Liver (tissue), 9 donors: ENCODE data around the gene SLC5A2. TPM values are rescaled to one million over a fixed set of nuclear protein-coding genes. Genes with fewer than 3 reads are reported as not detected.
A peak's percentile ranks its signal among the peaks of the same experiment; 100 is the strongest.
"Not testable (repeated sequence)": the region's sequence is repeated elsewhere in the genome, so short reads cannot be mapped to it uniquely, and the experiment has no call there.

Experiments
- DNase-seq: peaks from one replicate; pipeline ENCODE4 v3.0.0-alpha.2; 2017; ENCODE audit warnings: low spot score
- H3K27ac ChIP-seq, 2 donors: one replicate each; pipeline ENCODE4 v1.7.0; 2013; ENCODE audit warnings: inconsistent platforms in 2 of 2, low read length in 2 of 2, control low read depth in 1 of 2, low read depth in 1 of 2, mild to moderate bottlenecking in 1 of 2
- H3K27me3 ChIP-seq, 4 donors: one replicate each; pipeline versions ENCODE4 v1.6.1 to v1.7.0; 2013; ENCODE audit warnings: low read length in 3 of 4, inconsistent platforms in 1 of 4, mild to moderate bottlenecking in 1 of 4, moderate library complexity in 1 of 4; ENCODE audit not compliant: control insufficient read depth in 4 of 4, insufficient read depth in 4 of 4
- H3K36me3 ChIP-seq, 4 donors: one replicate each; pipeline versions ENCODE4 v1.6.1 to v1.7.0; 2013; ENCODE audit warnings: low read length in 3 of 4, mild to moderate bottlenecking in 3 of 4, low read depth in 1 of 4, moderate library complexity in 1 of 4; ENCODE audit not compliant: control insufficient read depth in 4 of 4, insufficient read depth in 3 of 4
- H3K4me1 ChIP-seq, 4 donors: one replicate each; pipeline versions ENCODE4 v1.6.1 to v1.7.0; 2013; ENCODE audit warnings: low read length in 3 of 4, mild to moderate bottlenecking in 3 of 4, moderate library complexity in 1 of 4; ENCODE audit not compliant: control insufficient read depth in 4 of 4, insufficient read depth in 4 of 4
- H3K4me3 ChIP-seq, 3 donors: one replicate each; pipeline versions ENCODE4 v1.6.1 to v1.7.0; 2013; ENCODE audit warnings: low read length in 3 of 3, control low read depth in 1 of 3, low read depth in 1 of 3, mild to moderate bottlenecking in 1 of 3
- H3K9ac ChIP-seq, 2 donors: one replicate each; pipeline ENCODE4 v1.7.0; 2013; ENCODE audit warnings: low read length in 2 of 2, mild to moderate bottlenecking in 2 of 2, moderate library complexity in 2 of 2, control low read depth in 1 of 2, low read depth in 1 of 2
- H3K9me3 ChIP-seq, 4 donors: one replicate each; pipeline versions ENCODE4 v1.6.1 to v1.7.0; 2013; ENCODE audit warnings: low read length in 3 of 4; ENCODE audit not compliant: control insufficient read depth in 4 of 4
- ATF3 ChIP-seq: IDR thresholded peaks from 2 replicates; pipeline ENCODE4 v1.6.1; 2016; ENCODE audit warnings: antibody characterized with exemption
- CTCF ChIP-seq: fragments of 150-350 bp; IDR thresholded peaks from 2 replicates; pipeline ENCODE4 v1.5.1; 2017; ENCODE audit warnings: improper control_type of control experiment, low read depth, low read length; ENCODE audit not compliant: missing input control
- EGR1 ChIP-seq, 2 donors: IDR thresholded peaks; 2 replicates each; pipeline ENCODE4 v1.6.1; 2016 to 2018; ENCODE audit warnings: antibody characterized with exemption in 2 of 2, low read depth in 2 of 2
- FOXA1 ChIP-seq: IDR thresholded peaks from 2 replicates; pipeline ENCODE4 v1.6.1; 2016; ENCODE audit warnings: antibody characterized with exemption
- FOXA2 ChIP-seq: IDR thresholded peaks from 2 replicates; pipeline ENCODE4 v1.6.1; 2016; ENCODE audit warnings: antibody characterized with exemption
- GABPA ChIP-seq, 2 donors: IDR thresholded peaks in 1 of 2; conservative IDR thresholded peaks in 1 of 2; 2 replicates each; pipeline ENCODE4 v1.6.1; 2016; ENCODE audit warnings: antibody characterized with exemption in 2 of 2, mild to moderate bottlenecking in 1 of 2, moderate library complexity in 1 of 2
- HNF4A ChIP-seq, 2 donors: conservative IDR thresholded peaks; 2 replicates each; pipeline ENCODE4 v1.6.1; 2016; ENCODE audit warnings: antibody characterized with exemption in 2 of 2, mild to moderate bottlenecking in 2 of 2
- HNF4G ChIP-seq: IDR thresholded peaks from 2 replicates; pipeline ENCODE4 v1.6.1; 2016; ENCODE audit warnings: antibody characterized with exemption
- JUND ChIP-seq, 2 donors: IDR thresholded peaks; 2 replicates each; pipeline ENCODE4 v1.6.1; 2016; ENCODE audit warnings: antibody characterized with exemption in 2 of 2
- MAX ChIP-seq: IDR thresholded peaks from 2 replicates; pipeline ENCODE4 v1.6.1; 2016; ENCODE audit warnings: antibody characterized with exemption
- NR2F2 ChIP-seq: IDR thresholded peaks from 2 replicates; pipeline ENCODE4 v1.6.1; 2016; ENCODE audit warnings: antibody characterized with exemption
- RAD21 ChIP-seq, 2 donors: IDR thresholded peaks; 2 replicates each; pipeline ENCODE4 v1.6.1; 2016; ENCODE audit warnings: antibody characterized with exemption in 2 of 2, mild to moderate bottlenecking in 2 of 2
- RXRA ChIP-seq, 2 donors: IDR thresholded peaks; 2 replicates each; pipeline ENCODE4 v1.6.1; 2017 to 2018; ENCODE audit warnings: antibody characterized with exemption in 2 of 2, mild to moderate bottlenecking in 1 of 2
- SP1 ChIP-seq: IDR thresholded peaks from 2 replicates; pipeline ENCODE4 v1.6.1; 2018; ENCODE audit warnings: antibody characterized with exemption, mild to moderate bottlenecking
- TAF1 ChIP-seq: conservative IDR thresholded peaks from 2 replicates; pipeline ENCODE4 v1.6.1; 2016; ENCODE audit warnings: antibody characterized with exemption, mild to moderate bottlenecking
- YY1 ChIP-seq: IDR thresholded peaks from 2 replicates; pipeline ENCODE4 v1.6.1; 2016; ENCODE audit warnings: antibody characterized with exemption, mild to moderate bottlenecking
- ZBTB33 ChIP-seq: IDR thresholded peaks from 2 replicates; pipeline ENCODE4 v1.6.1; 2016; ENCODE audit warnings: antibody characterized with exemption
- WGBS: extraction: QIAGEN DNeasy Blood & Tissue Kit; methylation state at CpG from one replicate; pipeline ENCODE4 v1.1.7; 2013; 5-methylcytosine and 5-hydroxymethylcytosine counted together
- polyA plus RNA-seq, 2 donors: library from polyadenylated mRNA; stranded (reverse) in 1 of 2; unstranded in 1 of 2; fragments of 200-250 nt in 1 of 2; fragments of >200 nt in 1 of 2; fragmentation: Nextera tagmentation in 1 of 2; extraction: Ambion mirVana in 1 of 2; gene quantifications; one replicate each; pipeline versions ENCODE4 v1.2.1 to v1.2.3, GENCODE V29; 2013 to 2015
- total RNA-seq, 2 donors: library from RNA; depleted of rRNA; stranded (reverse); fragments of >200 nt; gene quantifications; one replicate each; pipeline ENCODE4 v1.2.3, GENCODE V29; 2014
- donor health status: healthy.
- donor health status: healthy.
- donor health status: healthy.
- donor health status: healthy.
- donor health status: healthy.

Gene SLC5A2
- total and polyA plus RNA-seq, 4 donors: 0.14 to 8.1 (median 0.93) TPM; not detected in 1

GRCh38 chr16:31479751-31480150 is 3.2 kb upstream of the SLC5A2 start:
- DNase-seq: no peak
- H3K9ac ChIP-seq: no peak overlapping the region
- H3K36me3 ChIP-seq: no peaks in the 10 kb centered on the region
- no peak overlapping the region for H3K4me3 ChIP-seq
- H3K9me3 ChIP-seq: no peaks in the 10 kb centered on the region
- peaks cover 3 to 21% (median 14%) of the 10 kb centered on the region in 4 donors for H3K4me1 ChIP-seq
- WGBS: 93% methylated on average over 9 of the region's 9 CpGs
- H3K27ac ChIP-seq: no peak overlapping the region
- TF ChIP-seq YY1 (no peak), RXRA (IDR thresholded peaks at IDR 0.05) (no peak), RAD21 (IDR thresholded peaks at IDR 0.05) (no peak), FOXA1 (no peak), SP1 (no peak), EGR1 (IDR thresholded peaks at IDR 0.05; ENCODE audit: low read depth in 2 of 2) (no peak), MAX (no peak), ZBTB33 (no peak)
- H3K27me3 ChIP-seq: no peaks in the 10 kb centered on the region

- H3K9me3 ChIP-seq: no peaks in the 10 kb centered on the region
- TF ChIP-seq NR2F2: peak; percentile 82
- no peak for TF ChIP-seq YY1
- H3K9ac ChIP-seq: no peak overlapping the region
- 67% methylated on average over 7 of the region's 7 CpGs for WGBS
- peaks cover 3 to 21% (median 14%) of the 10 kb centered on the region in 4 donors for H3K4me1 ChIP-seq
- H3K36me3 ChIP-seq: no peaks in the 10 kb centered on the region
- H3K27me3 ChIP-seq: no peaks in the 10 kb centered on the region
- DNase-seq: no peak
- H3K4me3 ChIP-seq: no peak overlapping the region
- H3K27ac ChIP-seq: no peak overlapping the region
These were observed 1.9 kb upstream of the SLC5A2 start for GRCh38 chr16:31480851-31481536.

GRCh38 chr16:31484048-31484447 is 1.1 kb downstream of the SLC5A2 start:
- not testable (repeated sequence) for H3K27me3 ChIP-seq, DNase-seq, H3K9ac ChIP-seq, H3K9me3 ChIP-seq, H3K36me3 ChIP-seq, H3K27ac ChIP-seq, H3K4me3 ChIP-seq
- H3K4me1 ChIP-seq: peaks cover 3 to 17% (median 11%) of the 10 kb centered on the region in 4 donors
- WGBS: 95% methylated on average over 4 of the region's 4 CpGs

GRCh38 chr16:31484491-31485171 is 1.7 kb downstream of the SLC5A2 start:
- no peaks in the 10 kb centered on the region for H3K9me3 ChIP-seq
- H3K4me3 ChIP-seq: no peak overlapping the region
- H3K27ac ChIP-seq: no peak overlapping the region
- no peak for DNase-seq
- H3K4me1 ChIP-seq: peaks cover 3 to 17% (median 11%) of the 10 kb centered on the region in 4 donors
- H3K9ac ChIP-seq: no peak overlapping the region
- H3K27me3 ChIP-seq: no peaks in the 10 kb centered on the region
- 67% methylated on average over 14 of the region's 14 CpGs for WGBS
- no peaks in the 10 kb centered on the region for H3K36me3 ChIP-seq
- no peak for TF ChIP-seq RXRA (IDR thresholded peaks at IDR 0.05)
- TF ChIP-seq ZBTB33: no peak
- TF ChIP-seq SP1: no peak
- no peak for TF ChIP-seq FOXA1
- no peak for TF ChIP-seq JUND (IDR thresholded peaks at IDR 0.05)
- no peak for TF ChIP-seq GABPA (IDR thresholded peaks at IDR 0.05 in 1 of 2, conservative IDR thresholded peaks at IDR 0.05 in 1 of 2)
- no peak for TF ChIP-seq ATF3
- no peak for TF ChIP-seq TAF1
- TF ChIP-seq HNF4G: no peak
- no peak for TF ChIP-seq FOXA2
- TF ChIP-seq CTCF: no peak
- TF ChIP-seq EGR1 (IDR thresholded peaks at IDR 0.05; ENCODE audit: low read depth in 2 of 2): no peak
- TF ChIP-seq YY1: no peak
- no peak for TF ChIP-seq HNF4A (conservative IDR thresholded peaks at IDR 0.05)
